ENCODE measurements around the gene MTAP. TPM values are rescaled to one million over a fixed set of nuclear protein-coding genes. Genes with fewer than 3 reads are reported as not detected.

The MTAP gene
- total RNA-seq, result 38.0 TPM

DNA sequence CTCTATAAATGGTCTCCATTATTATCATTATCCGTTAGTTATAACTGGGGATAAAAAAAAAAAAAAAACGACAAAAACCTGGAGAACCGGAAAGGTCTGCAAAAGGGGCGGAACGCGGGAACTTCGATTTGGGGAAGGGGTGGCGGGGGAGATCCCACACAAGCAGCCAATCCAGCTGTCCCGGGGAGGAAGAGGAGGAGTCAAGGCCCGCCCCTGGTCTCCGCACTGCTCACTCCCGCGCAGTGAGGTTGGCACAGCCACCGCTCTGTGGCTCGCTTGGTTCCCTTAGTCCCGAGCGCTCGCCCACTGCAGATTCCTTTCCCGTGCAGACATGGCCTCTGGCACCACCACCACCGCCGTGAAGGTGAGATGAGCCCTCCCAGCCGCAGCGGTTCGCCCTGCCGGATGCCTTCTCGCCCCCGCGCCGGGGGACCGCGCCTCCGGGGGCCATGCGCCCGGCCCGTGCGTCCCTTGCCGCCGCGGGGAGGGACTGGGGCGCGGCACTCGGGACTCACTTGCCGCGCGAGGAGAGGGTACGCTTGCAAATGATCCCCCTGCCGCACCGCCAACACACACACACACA is at the start of gene MTAP:
Gene MTAP, plus strand, starts transcription at position 219 of the 583 bp plus-strand sequence. Its CDS starts 113 bp downstream, at position 332.
- DNase-seq, result peak; percentile 98

DNA sequence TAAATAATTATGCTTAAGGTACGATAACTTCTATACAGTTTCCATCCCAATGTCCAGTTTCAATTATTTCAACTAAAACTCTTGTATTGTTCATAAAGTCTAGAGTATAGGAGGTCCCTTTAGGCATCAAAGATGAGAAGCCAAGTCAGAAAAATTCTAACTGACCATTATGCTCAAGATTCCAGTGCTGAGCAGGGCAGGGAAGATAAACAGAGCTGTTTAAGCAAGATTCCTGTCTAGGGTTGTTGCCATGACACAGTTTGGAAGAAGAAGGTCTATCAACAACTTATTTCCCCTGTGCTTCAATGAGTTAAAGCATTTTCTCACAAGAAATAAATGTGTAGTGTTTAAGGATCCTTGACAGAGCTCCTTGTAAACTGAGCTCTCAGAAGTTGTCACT is 48.9 kb upstream of the MTAP start:
- no peak for DNase-seq

DNA sequence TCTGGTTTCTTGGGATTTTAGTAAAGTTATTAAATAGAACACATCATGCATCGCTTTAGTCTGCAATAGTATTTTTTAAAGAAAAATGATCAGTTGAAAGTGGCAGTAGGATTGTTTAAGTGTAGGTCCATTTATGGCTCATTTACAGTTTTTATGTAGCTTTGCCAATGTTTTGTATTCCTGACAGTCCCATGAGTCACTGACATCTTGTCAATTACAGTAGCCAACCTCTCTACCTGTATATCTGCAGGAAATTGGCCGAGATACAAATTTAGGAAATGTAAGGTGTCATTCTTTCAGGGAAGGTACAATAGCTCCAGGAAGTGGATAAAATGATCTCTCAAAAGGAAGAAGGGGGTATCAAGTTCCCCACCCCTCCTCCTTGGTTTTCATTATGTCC is 47.7 kb upstream of the MTAP start:
- no peak for DNase-seq

DNA sequence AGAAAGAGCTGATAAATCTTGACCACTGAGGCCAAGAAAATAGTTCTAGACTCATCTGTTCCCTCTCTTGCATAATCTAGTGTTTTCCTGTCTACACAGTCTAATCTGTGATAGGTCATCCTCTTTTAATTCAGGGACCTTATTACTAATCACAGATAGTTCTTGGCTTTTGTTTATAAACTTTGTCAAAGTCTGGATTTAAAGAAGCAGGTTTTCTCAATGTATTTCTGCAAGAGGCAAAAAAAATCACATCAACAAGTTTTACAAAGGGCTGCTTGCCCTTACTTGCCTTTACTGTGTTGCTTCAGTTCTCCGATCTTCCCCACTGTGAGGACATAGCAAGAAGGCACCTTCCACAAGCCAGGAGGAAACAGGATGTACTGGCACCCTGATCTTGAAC is 43.9 kb upstream of the MTAP start:
- no peak for DNase-seq

DNA sequence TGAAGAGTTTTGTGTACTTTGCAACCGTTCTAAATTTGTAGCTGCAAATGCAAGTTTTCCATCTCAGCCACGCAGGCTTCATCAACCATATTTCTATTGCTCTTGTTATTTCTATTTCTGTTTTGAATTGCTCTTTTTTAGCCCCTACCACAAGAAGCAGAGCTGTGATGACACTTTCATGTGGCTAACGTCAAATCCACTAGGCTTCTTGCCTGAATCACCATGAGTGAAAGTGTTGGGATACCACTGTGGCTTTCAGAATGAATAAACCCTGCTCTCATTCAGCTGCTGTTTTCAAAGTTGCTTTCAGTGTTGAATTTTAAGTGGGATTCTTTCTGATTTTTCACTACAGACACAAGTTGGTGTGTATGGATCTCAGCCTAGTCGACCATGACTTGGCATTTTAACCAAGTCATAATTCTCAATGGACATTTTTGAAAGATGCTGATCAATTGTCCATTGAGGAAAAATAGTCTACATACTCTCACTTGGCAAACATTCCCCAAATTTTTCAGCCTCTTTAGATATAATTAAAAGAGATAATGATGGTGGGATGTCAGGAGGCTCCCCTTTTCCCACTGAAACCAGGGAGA is 41.0 kb upstream of the MTAP start:
- no peak for DNase-seq

DNA sequence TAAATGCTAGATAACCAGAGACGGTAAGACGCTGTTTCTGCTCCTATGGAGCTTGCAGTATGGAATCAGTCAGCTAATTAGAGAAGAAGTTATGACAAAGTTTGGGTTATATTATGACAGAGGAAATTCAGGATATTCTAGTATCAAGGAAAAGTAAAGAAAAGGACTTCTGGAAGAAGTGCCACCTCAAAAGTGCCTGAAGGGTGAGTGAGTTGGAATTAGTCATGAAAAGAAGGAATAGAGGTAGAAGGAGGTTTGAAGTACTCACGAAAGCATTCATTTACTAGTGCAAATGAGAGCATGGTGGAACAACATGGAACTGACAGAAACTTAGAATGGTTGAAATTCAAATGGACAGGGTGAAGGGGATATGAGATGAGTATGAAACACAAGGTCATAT is 40.4 kb upstream of the MTAP start:
- no peak for DNase-seq

DNA sequence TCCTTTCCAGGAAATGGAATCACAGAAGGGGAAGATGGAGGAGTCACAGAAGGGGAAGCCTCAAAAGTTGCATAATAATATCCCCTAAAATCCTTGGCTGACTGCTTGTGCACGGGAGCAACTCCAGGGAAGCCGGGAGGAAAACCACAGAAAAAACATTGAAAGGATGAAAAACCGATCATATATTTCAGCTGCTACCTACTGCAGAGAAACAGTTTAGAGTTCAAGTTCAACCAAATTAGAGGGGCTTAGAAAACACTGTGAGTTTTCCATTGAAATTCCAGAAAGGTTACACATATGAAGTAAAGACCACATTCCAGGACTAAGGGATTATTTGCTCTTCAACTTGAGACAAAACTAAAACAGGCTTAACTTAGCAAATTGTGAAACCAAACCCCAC is 37.6 kb upstream of the MTAP start:
- no peak for DNase-seq

DNA sequence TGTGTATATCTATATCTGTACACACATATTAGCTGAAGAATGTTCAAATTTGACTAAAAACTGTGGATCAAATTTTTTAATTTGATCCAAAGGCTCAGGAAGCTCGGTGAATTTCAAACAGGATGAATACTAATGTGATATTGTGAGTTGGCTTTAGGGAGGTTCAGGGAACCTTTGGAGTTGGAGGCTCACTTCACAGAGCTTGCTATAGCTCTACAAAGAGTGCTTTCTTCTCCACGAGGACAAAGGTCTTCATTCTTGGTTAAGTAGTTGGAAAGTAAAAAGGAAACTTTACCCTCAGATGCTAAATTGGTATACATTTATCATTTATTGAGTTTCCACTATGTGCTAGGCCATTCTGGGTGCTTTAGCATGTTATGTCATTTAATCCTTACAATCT is 36.3 kb upstream of the MTAP start:
- no peak for DNase-seq

DNA sequence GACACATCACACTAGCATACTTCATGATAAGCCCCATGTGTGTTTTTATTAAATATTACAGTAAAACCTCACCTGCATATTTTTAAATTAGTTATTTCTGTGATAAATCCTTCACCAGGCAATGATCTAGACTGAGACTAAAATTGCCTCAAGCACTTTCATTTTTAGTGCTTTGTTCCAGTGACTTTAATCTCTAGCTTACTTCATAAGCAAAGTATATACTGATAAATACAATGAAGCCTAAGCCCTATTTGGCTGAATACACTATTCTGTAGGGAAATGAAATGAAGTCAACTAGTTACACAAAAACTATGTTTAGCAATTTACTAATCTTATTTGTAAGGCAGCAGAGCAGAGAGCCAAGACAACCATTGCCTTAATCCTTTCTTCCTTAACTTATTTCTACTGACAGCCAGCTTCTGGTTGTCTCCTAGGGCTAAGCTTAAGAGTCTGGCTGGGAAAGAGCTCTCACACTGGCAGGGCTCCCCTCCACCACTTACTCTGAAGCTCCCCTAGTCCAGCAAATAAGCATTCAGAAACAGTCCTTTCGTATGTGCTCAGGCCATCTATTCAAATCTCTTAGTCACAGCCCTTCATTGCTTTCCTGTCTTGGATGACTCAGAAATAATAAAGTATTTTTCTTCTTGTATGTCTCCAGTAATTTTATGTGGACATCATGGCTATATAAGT is 31.4 kb upstream of the MTAP start:
- DNase-seq, result peak; percentile 33

DNA sequence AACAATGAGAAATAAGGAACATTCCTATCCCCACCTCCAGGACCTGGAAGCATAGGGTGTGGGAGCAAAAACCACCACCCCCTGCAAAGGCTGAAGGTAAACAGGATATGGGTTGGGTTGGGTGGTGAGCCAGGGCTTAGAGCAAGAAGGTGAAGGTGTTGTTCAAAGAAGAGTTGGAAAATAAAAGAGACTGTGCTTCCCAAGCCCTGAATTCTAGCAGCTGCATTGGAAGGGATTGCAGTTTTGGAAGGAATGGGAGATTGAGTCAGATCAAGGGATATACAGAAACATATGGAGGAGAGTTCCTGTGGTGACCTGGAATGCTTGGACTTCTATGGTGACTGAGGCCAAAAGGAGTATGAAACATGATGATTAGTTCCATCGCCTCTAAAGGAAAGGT is 24.7 kb upstream of the MTAP start:
- DNase-seq, result no peak

DNA sequence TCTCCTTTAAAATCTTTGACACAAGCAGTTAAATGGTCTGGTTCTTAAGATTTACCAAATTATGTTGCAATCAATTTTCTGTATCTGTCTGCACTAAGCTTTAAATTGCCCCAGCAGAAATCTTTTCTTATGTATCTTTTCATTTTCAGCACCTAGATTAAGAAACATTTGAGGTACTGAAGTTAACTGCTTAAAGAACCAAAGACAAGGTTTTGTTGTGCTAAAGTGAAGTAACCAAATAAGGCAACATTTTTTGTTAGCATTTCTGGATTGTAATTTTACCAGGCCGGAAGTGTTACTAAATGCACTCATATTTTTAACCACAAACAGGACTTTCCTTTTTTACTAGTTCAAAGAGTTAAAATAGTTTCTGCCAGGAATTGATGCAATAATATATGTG is 24.1 kb upstream of the MTAP start:
- no peak for DNase-seq

DNA sequence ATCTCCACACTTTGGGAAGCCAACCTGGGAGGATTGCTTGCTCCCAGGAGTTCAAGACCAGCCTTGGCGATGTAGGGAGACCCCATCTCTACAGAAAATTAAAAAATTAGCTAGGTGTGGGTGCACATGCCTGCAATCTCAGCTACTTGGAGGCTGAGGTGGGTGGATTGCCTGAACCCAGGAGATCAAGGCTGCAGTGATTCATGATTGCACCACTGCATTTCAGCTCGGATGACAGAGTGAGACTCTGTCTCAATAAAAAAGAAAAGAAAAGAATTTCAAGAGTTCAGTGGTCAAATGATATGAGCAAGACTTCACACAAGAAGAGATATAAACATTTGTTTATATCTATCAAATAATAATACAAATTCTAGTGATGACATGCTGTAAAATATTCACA is 23.0 kb upstream of the MTAP start:
- no peak for DNase-seq

DNA sequence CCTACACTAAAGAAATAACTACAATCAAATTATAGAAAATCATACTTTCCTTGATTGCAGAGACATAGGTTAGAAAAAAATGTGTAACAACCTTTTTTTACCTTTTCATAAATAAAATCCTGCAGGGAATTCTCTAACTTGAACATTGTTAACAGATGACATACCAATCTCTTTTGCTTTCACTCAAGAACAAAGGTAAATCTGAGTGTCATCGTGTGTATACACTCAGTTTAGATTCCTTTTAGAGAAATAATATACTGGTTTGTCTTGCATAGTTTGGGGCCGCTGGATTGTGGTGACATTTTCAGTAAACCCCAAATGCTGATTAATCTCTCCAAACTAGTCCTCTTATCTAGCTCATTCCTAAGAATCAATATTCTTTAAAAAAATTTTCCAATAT is 20.8 kb upstream of the MTAP start:
- DNase-seq, result no peak

DNA sequence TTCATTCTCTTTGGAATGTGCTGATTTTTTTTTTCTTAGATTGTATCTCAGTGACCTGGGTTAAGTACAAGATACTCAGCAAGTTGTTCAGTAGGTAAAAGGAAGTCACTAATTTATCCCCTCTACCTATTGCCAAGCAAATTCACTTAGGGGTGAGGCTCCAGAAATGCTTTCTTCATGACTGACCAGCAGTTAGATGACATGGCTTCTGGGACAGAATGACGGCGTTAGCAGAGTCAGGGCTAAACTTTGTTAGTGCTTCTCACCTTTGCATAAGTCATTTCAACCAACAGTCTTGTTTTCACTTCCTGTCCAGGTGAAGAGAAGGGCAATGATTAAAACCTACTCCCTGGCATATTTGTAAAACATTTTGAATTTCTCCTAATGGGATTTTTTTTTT is 20.2 kb upstream of the MTAP start:
- DNase-seq, result no peak

DNA sequence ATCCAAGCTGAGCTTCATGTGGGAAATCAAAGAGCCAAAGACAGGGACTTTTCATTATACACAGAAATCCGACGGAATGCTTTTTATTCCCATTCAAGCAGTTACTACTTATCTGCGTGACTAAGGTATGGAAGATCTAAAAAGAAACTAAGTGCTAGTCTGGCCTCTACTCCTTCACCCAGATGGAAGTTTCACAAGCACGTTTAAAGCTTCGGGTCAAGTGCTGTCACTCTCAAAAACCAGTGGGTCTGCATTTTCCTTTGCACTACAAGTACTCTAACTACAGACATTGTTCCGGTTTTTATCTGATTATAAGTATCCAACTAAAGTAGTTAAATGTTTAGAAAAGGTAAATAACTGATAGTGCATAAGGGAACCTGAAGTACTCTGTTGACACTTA is 13.7 kb upstream of the MTAP start:
- no peak for DNase-seq

DNA sequence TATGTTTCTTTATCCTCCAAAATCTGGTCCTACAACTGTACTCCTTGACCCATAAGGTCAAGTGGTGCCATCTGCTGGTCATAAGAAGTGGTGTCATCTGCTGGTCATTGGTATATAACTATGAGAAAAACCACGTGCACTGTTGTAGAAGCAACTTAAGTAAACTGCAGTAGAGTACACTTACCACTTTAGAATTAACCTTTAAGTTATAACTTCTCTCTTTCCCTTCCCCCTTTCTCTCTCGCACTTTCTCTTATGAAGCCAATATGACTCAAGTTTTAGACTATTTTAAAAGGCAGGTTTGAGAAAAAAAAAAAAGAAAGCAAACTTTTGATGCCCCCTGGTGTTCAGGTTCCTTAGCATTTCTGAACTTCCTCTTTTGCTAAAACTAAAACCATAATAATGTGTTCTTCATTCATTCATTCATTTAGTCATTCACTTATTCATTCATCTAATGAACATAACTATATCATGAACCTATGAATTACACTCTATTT is 12.8 kb upstream of the MTAP start:
- peak; percentile 92 for DNase-seq

DNA sequence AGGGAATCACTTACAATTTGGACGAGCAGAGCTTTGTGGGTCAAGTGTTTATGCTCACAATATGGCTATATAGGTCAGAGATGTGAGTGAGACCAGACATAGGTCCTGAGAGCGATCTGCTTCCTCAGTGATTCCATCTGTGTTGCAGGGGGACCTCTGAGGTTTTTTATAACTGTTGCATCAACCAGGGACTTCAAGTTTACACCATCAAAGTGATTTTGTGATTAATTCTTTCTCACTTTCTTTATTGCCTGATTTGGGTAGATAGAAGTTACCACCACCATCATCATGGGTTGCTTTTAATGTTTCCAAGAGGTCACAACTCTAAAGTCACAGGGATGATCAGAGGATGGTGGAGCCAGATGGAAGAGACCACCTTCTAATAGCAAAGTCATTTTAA is 7.0 kb upstream of the MTAP start:
- no peak for DNase-seq

DNA sequence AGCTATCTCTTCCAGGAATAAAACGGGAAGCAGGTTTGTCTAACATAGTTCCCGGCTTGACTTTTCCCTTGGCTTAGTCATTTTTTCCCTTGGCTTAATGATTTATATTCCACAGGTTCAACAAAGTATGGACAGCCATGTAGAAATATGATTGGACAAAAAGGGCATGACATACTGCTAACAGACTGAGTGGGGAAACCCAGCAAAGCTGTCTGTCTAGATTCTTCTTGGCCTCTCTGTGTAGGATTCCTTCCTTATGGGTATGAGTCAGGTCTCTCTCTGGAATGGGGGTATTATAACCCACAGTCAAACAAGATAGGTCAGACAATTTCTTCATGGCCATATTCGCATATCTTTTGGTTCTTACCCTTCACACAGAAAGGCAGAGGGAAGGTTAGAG is 5.7 kb upstream of the MTAP start:
- DNase-seq, result no peak

DNA sequence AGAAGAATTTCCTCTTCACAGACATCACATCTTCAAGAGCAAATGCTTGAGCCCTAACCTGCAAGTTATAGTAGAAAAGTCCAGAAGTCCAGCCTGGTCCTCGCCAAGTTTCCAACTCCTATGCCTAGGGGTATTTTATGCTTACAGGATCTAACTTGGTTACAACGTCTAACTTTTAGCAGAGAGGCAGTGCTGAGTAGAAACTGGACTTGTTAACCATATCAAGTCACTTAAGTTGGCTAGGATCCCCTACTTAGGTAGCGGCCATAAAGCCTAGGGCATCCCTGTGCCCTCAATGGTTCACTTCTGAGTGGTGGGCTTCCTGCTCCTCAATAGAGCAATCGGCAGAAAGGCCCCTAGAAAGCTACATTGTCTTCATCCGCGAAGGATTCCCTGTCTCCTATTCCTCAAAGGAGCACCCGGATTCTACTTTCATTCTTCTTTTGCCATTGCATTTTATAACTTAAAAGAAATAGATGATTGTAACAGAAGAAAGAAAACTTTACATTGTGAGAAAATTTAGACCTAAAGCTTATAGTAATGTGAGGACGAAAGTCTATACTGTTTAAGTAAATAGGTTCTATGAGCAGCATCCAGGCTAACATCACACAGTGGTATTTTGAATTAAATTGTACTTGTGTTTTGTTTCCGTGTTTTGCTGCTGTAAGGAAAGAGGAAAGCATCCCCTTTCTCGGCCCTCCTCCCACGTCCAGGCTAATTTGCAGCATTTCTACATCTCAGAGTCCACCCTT is 1.3 kb upstream of the MTAP start:
- no peak for DNase-seq

DNA sequence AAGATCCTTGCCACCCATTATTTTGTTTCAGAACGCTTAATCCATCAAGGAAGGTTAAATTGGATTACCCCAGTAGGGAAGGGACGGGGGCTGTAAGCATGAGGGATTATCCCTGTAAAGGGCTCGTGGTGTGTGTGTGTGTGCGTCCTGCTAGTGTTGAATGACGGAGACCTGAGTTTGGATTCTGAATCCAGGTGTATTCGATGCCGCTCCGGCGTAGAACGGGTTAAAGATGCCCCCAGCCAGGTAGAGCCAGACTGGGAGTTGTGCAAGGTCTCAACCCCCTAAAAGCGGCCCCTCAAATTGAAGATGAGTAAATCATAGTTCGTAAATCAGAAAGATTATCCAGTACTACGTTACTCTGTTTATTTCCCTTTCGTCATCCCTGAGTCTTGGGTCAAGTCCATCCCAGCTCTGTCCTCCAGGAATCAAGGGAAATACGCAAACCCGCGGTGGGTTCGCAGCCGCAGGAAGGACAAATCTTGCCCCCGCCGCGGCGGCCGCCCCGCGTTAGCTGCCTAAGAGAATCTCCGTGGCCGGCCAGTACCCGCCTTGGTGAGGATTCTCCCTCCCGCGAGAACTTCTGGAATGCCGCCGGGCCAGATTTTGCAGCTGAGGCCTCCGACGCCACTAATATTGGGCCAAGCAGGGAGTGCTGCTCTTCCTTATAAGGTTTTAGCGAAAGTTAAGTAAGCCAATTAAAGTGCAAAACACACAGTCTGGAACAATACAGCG is 586 bp upstream of the MTAP start:
- DNase-seq, result no peak

DNA sequence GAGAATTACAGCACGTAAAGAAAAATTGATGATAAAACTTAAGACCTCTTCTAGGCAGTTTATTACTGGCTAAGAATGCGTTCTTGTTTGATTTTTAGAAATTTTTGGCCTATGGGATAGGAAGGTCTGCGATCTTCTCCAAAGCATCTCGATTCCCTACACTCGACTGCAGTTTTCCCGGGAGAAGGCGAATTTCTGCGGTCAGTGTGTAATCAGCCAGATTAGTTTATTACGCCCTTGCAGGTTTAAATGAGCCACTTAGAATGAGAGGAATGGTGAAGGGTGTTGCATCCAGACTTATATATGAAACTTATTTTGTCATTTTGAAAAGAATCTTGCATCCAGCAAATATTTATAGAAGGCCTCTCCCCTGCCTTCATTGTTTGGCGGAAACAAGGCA is 1.2 kb downstream of the MTAP start:
- no peak for DNase-seq

DNA sequence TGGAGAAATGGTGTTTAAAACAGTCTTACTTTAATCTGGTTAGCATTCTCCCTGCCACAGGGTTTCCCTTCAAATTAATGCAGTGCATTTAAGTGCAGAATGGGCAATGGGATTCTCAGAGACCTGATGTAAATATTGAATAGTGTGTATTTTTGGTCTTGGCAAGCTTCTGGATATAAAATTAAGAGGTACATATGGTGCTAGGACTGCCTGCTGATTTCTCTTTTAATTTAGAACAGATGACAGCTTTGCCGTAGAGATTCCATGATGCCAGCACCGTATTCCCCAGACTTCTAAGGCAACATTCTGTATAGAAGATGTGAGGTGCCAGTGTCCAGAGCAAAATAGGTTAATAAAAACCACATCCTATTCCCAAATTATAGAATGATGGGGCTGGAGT is 1.9 kb downstream of the MTAP start:
- DNase-seq, result no peak

DNA sequence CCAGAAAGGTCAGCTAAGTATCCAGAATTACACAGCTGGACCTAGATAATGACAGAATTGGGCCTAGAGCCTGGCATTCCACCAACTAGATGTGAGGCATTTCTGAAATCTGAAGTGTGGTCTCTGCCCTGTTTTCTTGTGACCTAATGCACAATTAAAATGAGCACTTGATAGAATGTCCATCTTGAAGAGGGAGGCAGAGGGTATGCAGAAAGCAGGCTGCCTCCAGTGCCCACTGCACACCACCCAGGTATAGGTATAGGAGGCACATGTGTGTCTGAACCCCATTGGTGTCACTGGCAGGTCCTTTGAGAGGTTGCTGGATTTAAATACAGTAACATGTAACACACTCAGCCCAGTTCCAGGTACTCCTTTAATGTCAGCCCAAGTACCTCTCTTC is 2.4 kb downstream of the MTAP start:
- no peak for DNase-seq

Measured in tongue (tissue), 2 donors.